Cardiac fibroblast (primary cell): ENCODE results near the gene RDM1.

Experiments used
- DNase-seq, 2 donors: peaks; one replicate each; pipeline versions ENCODE4 v3.0.0 to v3.0.0-alpha.2; 2010; ENCODE audit warnings: low read depth in 2 of 2
- H3K4me3 ChIP-seq, 2 donors: replicated peaks in 1 of 2; 1 replicate in 1 of 2; 2 replicates in 1 of 2; pipeline ENCODE4 v1.5.1; 2011; ENCODE audit warnings: low read depth in 2 of 2, low read length in 2 of 2, mild to moderate bottlenecking in 2 of 2, moderate library complexity in 1 of 2
- CTCF ChIP-seq: IDR thresholded peaks from one replicate; pipeline ENCODE4 v1.5.1; 2011; ENCODE audit warnings: low read depth, mild to moderate bottlenecking, low read length, inconsistent platforms

Gene RDM1

GRCh38 chr17:35894206-35894605 lies 36.4 kb downstream of the RDM1 start:
- no peak for TF ChIP-seq CTCF
- no peak for DNase-seq
- H3K4me3 ChIP-seq: no peak overlapping the region

- no peak overlapping the region for H3K4me3 ChIP-seq
- no peak for DNase-seq
- TF ChIP-seq CTCF: no peak
Measured at GRCh38 chr17:35893751-35894150, 36.8 kb downstream of the RDM1 start.

DNA sequence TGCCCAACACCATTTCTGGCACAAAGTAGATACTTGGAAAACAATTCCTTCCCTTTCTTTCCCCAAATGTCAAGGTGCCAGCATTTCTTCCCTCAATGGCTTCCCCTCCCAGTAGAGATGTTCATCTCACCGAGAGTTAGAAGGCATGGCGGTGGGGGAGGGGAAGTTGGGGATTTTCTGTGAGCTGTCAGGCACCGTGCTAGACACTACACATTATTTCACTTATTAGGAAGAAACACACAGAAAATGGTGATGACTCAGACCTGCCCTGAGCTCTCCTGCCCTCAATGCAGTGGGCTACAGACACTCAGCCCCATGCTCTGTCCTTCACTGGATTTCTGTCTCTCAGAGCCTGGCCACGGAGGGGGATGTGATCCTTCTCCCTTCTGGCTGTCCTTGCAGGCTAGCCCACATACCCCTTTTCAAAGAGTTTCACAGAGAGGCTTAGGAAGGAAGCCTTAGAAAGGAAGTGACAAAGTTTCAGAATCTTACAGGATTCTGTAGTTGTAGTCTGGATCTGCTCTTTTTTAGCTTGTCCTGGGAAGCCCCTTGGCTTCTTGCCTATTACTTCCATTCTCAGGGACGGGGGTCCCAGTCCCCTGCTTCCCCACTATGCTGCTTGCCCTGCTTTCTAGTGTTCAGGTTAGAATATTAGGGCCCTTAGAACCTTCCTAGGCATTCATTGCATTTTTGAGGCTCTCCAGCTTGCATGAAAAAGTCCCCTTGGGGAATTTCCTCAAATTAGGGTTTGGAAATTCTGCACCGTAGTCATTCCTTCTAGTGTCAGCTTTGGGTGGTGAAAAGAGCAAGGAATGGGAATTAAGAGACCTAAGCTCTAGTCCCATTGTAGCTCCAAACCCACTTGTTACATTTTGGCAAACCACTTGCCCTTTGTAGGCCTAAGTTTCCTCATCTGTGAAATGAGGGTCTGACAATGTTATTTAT lies 38.2 kb downstream of the RDM1 start:
- no peak for TF ChIP-seq CTCF
- peak; percentile 63 to 68 for DNase-seq
- no peak overlapping the region for H3K4me3 ChIP-seq

DNA sequence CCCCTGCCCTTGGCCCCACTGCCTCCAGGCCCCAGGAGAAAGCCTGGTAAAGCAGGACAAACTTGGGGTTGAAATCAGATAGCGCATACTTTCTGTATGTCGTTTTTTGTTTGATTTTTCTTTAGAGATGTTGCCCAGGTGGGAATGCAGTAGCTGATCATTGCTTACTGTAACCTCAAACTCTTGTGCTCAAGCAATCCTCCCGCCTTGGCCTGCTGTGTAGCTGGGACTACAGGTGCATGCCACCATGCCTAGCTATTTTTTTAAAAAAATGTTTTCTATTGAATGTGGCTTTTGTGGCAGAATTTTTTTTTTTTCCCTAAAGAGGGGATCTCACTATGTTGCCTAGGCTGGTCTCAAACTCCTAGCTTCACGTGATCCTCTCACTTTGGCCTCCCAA lies 39.3 kb downstream of the RDM1 start:
- no peak overlapping the region for H3K4me3 ChIP-seq
- DNase-seq: no peak
- no peak for TF ChIP-seq CTCF

- no peak overlapping the region for H3K4me3 ChIP-seq
- no peak for DNase-seq
- TF ChIP-seq CTCF: no peak
Measured at GRCh38 chr17:35890774-35891155, 39.8 kb downstream of the RDM1 start.

- H3K4me3 ChIP-seq: no peak overlapping the region
- TF ChIP-seq CTCF: no peak
- DNase-seq: peak; percentile 78 to 89
Measured at GRCh38 chr17:35889818-35890773, 40.5 kb downstream of the RDM1 start.
